ENCODE measurements around the gene PPP2R3A.

- TF ChIP-seq CTCF (IDR thresholded peaks at IDR 0.05) = no peak
- no peak for TF ChIP-seq POLR2A (IDR thresholded peaks at IDR 0.05)
Measured at GRCh38 chr3:135975536-135975935, 10.0 kb downstream of the PPP2R3A start.
